NCI-H1694 (cell line): Measurements from ENCODE around the gene NLRP9.
"Not testable (repeated sequence)": the region's sequence is repeated elsewhere in the genome, so short reads cannot be mapped to it uniquely, and the experiment has no call there.

Experiments
- DNase-seq: peaks from one replicate; lab custom pipeline; 2025; lab: John Stamatoyannopoulos, UW

The NLRP9 gene

GRCh38 chr19:55738302-55738701 is at the start of gene NLRP9:
Gene NLRP9, minus strand, starts transcription at chr19:55738402. Its CDS starts 28 bp downstream, at chr19:55738374.
- no peak for DNase-seq

DNA sequence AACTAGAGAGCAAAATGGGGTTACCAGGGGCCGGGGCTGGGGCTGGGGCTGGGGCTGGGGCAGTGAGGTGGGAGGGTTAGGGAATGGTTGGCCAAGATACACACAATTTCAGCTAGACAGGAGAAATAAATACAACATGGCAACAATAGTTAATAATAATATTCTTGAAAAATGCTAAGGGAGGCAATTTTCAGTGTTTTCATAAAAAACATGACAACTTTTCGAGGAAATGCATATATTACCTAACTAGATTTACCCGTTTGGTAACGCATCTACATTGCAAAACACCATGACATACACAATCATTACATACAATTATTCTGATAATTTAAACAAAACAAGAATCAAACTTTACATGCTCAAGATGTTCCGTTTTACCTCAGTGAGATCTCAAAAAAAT is 42.9 kb upstream of the NLRP9 start:
- no peak for DNase-seq

DNA sequence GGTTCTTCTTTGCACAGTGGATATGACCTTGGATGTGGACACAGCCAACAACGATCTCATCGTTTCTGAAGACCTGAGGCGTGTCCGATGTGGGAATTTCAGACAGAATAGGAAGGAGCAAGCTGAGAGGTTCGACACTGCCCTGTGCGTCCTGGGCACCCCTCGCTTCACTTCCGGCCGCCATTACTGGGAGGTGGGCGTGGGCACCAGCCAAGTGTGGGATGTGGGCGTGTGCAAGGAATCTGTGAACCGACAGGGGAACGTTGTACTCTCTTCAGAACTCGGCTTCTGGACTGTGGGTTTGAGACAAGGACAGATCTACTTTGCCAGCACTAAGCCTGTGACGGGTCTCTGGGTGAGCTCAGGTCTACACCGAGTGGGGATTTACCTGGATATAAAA is 40.1 kb upstream of the NLRP9 start:
- no peak for DNase-seq

GRCh38 chr19:55777528-55777927 is 39.3 kb upstream of the NLRP9 start:
- no peak for DNase-seq

- DNase-seq = not testable (repeated sequence)
Measured at GRCh38 chr19:55769632-55770031, 31.4 kb upstream of the NLRP9 start.

- DNase-seq = not testable (repeated sequence)
Measured at GRCh38 chr19:55768818-55769217, 30.6 kb upstream of the NLRP9 start, which contains the start of gene RFPL4AL1. Gene RFPL4AL1, plus strand, starts transcription at chr19:55769118. Its CDS starts 2,687 bp downstream, at chr19:55771805.

DNA sequence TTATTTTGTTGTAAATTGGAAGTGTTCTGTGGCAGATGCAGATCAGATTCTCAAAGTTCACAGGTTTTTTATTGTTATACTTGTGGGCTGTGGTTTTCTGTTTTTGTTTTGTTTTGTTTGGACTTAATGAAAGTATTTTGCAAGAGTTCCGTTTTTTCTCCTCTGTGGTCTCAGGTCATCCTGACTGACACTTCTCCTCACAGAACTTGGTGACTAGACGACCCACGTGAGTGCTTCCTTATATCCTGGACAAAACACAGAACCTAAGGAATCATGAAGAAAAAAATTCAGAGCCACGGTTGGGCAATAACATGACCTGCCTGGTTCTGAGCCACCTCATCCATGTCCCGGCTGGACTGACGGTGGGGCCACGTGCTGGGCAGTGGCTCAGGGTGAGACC is 28.3 kb upstream of the NLRP9 start:
- no peak for DNase-seq

DNA sequence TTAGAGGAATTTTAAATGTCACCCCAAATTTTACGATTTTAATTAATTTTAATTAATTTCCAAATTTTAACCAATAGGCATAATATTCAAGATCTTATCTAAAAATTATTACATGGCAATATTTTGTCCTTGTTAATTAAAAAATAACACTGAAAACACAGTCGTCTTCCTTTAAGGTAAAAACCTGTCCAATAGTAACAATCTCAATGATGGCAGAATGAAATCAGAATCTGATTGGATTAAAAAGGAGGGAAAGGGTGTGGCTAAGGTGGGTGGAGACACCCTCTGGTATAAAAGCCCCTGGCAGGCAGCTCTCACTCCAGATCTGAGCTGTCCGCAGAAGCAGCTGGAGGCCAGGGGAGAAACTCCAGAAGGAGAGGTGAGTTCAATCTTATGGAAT is 20.6 kb upstream of the NLRP9 start, which contains the start of gene RFPL4A:
TSS of gene RFPL4A (plus strand) at position 301 of the 400 bp plus-strand sequence. CDS start 2,704 bp downstream, outside the sequence.
- DNase-seq = not testable (repeated sequence)

- DNase-seq = not testable (repeated sequence)
Measured at GRCh38 chr19:55756808-55757207, 18.6 kb upstream of the NLRP9 start.

DNA sequence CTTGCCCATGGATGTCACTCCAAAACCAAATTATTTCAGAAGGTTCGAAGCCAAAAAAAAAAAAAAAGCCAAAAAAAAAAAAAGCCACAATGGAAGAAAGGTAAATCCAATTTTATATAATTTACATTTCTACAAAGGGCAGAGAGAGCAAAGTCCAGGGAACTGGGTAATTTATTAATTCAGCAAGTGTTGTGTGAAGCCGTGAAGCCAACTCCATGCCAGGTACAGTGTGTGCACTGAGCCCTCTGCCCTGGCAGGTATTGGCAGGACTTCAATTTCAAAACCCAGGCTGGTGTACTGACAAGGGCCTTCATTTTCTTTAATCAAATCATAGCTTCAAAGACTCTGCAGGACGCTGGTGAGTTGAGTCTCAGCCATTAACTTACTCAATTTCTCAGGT is 15.2 kb upstream of the NLRP9 start:
- no peak for DNase-seq

- no peak for DNase-seq
Measured at GRCh38 chr19:55750715-55751114, 12.5 kb upstream of the NLRP9 start.

DNA sequence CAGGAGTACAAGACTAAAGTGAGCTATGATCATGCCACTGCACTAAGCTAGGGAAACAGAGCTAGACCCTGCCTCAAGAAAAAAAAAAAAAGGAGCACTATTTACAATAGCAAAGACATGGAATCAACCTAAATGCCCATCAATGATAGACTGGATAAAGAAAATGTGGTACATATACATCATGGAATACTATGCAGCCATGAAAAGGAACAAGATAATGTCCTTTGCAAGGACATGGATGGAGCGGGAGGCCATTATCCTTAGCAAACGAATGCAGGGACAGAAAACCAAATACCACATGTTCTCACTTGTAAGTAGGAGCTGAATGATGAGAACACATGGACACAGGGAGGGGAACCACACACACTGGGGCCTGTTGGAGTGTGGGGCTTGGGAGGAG is 7.8 kb downstream of the NLRP9 start:
- DNase-seq = not testable (repeated sequence)

DNA sequence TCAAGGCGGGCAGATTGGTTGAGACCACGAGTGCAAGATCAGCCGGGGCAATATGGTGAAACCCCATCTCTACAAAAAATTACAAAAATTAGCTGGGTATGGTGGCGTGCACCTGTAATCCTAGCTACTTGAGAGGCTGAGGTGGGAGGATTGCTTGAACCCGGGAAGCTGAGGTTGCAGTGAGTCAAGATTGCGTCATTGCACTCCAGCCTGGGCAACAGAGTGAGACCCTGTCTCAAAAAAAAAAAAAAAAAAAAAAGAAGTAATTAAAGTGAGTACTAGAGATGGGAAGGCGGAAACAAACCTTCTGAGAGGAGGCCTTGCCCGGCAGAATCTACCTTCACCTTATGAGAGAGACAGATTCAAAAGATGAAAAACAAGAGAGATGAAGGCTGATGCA is 14.7 kb downstream of the NLRP9 start:
- no peak for DNase-seq

- no peak for DNase-seq
Measured at GRCh38 chr19:55720801-55721200, 17.4 kb downstream of the NLRP9 start.

DNA sequence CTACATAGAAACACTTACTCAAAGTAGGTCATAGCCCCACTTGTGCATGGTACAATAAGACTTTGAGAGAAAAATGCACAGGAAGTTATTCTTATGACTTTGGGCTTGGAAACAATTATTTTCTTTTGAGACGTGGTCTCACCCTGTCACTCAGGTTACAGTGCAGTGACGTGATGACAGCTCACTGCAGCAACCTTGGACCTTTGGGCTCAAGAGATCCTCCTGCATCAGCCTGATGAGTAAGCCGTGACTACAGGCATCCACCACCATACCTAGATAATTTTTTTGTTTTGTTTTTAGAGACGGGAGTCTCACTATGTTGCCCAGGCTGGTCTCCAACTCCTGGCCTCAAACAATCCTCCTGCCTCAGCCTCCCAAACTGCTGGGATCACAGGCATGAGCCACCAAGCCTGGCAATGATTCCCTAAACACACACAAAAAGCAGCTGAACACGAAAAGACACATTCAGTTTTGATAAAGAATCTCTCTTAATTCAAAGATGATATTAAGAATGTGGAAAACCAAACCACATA is 17.9 kb downstream of the NLRP9 start:
- no peak for DNase-seq

GRCh38 chr19:55717879-55718711 is 20.1 kb downstream of the NLRP9 start:
- DNase-seq = not testable (repeated sequence)

DNA sequence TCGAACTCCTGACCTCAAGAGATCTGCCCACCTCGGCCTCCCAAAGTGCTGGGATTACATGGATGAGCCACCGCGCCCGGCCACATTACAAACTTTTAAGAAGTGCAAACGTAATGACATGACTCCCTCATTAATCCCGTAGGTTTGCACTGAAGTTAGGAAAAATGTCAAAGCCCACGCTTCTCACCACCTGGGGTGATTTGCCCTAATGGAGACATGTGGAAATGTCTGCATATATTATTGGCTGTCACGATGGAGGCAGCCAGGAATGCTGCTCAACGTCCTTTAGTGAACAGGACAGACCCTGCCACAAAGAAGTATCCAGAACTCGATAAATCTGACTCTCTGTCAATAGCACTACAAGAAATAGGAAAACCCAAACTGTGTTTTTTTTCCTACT is 21.0 kb downstream of the NLRP9 start:
- no peak for DNase-seq

DNA sequence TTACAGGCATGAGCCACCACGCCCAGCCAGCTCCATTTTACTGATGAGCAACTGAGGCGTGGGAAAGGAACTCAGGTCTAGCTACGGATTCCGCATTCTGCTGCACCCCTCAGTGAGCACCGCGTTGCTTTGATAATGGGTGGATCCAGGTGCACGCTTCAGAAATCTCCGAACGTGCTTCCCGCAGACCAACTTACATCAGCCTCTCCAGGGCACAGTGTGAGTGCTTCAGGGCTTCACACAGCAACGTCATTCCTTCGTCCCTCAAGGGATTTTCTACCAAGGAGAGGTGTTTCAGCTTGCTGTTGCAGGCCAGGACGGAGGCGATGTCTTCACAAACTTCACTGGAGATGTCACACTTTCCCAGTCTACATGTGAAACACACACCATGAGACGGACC is 21.7 kb downstream of the NLRP9 start:
- DNase-seq = no peak

DNA sequence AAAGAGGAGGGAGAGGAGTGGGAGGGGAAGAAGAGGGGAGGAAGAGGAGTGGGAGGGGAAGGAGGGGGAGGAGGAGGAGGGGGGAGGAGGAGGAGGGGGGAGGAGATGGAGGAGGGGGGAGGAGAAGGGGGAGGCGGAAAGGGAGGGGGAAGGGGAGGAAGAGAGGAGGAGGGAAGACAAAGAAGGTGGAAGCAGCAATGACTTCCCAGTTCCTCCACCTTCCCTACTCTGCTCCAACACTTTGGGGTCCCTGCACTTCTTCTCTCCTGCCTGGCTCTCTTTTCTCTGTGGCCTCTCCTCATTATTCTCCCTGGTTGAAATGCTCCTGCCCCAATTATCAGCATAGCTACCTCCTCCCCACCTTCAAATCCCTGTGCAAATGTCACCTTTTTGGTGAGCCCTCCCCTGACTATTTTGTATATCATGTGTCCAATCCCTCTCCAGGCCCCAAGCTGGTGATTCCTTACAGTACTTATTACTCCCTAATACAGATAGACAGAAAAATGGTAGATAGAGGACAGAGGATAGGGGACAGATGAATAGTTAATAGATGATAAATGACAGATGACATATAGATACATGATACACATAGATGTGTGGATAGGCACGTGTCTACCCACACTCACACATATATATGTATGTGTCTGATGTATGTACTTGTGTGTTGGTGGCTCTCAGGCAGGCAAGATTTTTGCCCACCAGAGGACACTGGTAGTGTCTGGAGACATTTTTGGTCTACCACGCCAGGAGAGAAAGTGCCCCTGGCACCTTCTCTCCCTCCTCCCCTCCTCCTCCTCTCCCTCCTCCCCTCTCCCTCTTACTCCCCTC is 25.2 kb downstream of the NLRP9 start:
- DNase-seq = no peak

- no peak for DNase-seq
Measured at GRCh38 chr19:55711719-55712118, 26.5 kb downstream of the NLRP9 start.

GRCh38 chr19:55705972-55706371 is 32.2 kb downstream of the NLRP9 start:
- no peak for DNase-seq

- no peak for DNase-seq
Measured at GRCh38 chr19:55704494-55705245, 33.5 kb downstream of the NLRP9 start.
